ENCODE measurements around the gene TGFA. TPM values are rescaled to one million over a fixed set of nuclear protein-coding genes. Genes with fewer than 3 reads are reported as not detected.

Gene TGFA
- total RNA-seq, 2 donors from 2014 or later = 13.5 to 18.5 TPM

DNA sequence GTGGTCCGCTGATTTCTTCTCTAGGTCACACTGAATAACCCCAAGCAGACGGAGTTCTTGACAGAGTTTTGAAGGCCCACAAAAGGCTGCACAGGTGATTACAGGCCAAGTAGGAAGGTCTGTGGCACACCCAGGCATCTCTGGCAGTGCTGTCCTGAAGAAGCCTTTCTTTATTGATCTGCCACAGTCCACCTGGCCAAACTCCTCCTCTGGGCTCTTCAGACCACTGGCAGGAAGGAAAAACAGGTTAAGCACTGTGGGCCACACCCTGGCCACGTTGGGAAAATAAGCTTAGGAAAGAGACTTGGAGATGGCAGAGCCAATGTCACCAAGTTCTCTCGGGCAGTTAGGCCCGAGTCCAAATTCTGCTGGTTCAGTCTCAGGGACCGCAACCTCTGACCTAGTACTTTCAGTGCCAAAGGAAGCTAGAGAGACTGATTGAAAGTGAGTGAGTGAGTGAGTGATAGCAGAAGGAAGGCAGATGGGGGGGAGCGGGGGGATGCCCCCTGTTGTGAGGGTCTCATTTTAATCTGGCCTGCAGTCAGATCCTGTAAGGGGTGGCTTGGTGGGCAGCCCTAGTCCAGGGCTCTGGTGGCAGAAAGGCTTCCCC lies 102.9 kb downstream of the TGFA start:
- Histone ChIP-seq H3K36me3 (replicated peaks in 1 of 2; ENCODE audit: insufficient read depth in 1 of 2, low read depth in 2 of 2) (peaks cover 0 to 5% of the 10 kb centered on the region in 2 donors), H3K9me3 (no peaks in the 10 kb centered on the region), H3K27me3 (no peaks in the 10 kb centered on the region), H3K27ac (no peak overlapping the region), H3K4me3 (no peak overlapping the region), H3K4me1 (no peaks in the 10 kb centered on the region)
- intact Hi-C loops (cut with DNase I) = no loop called here
- TF ChIP-seq POLR2A (IDR thresholded peaks at IDR 0.05) (no peak), CTCF (IDR thresholded peaks at IDR 0.05) (no peak)
- ATAC-seq (no peak), DNase-seq (no peak)
- 72 to 78% methylated on average over 7 of the region's 7 CpGs for WGBS, 2 donors

DNA sequence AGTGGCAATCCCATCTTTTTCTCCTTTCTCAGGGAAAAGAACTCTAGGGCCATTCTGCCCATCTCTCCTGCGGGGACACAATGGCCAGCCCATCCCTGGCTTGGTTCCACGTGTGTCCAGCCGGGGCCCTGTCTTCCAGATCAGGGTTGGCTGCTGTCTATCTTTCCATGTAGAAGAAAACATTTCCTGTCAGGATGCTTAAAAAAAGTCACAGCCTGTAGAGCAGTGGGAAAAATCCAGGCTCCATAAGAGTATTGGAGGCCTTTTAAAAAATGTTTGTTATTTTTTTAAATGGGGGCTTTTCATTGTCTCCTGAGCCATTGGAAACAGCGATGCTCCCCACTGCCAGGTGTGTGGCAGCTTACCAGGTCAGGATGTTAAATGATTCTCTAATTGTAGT lies 105.6 kb downstream of the TGFA start:
- Histone ChIP-seq H3K9me3 (no peaks in the 10 kb centered on the region), H3K4me1 (no peaks in the 10 kb centered on the region), H3K27ac (no peak overlapping the region), H3K27me3 (no peaks in the 10 kb centered on the region), H3K36me3 (replicated peaks in 1 of 2; ENCODE audit: insufficient read depth in 1 of 2, low read depth in 2 of 2) (peaks cover 0 to 5% of the 10 kb centered on the region in 2 donors), H3K4me3 (no peak overlapping the region)
- DNase-seq (no peak), ATAC-seq (no peak)
- intact Hi-C loops (cut with DNase I) = no loop called here
- WGBS, 2 donors = 72 to 76% methylated on average over 4 of the region's 4 CpGs
- TF ChIP-seq POLR2A (IDR thresholded peaks at IDR 0.05) = no peak
- no peak for TF ChIP-seq CTCF (IDR thresholded peaks at IDR 0.05)

DNA sequence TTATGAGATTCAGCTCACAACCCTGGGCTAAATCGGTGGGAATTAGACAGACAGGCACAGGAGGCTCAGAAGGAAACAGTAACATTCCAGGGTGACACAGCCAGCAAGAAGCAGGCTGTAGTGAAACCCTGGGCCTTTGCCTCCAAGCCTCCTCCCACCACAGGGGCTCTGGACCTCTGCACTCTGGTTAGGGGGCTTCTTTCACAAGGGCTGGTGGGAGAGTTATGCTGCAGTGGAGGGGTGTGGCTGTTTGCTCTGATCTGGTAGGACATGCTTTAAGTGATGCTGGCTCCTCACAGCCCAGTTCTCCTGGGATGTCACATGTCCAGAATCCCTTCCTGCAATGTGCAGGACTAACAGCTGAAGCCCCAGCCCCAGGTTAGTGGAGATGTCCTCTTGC lies 109.9 kb downstream of the TGFA start:
- intact Hi-C loops (cut with DNase I) = no loop called here
- no peak for ATAC-seq
- no peaks in the 10 kb centered on the region for H3K36me3 ChIP-seq (replicated peaks in 1 of 2; ENCODE audit: insufficient read depth in 1 of 2, low read depth in 2 of 2)

GRCh38 chr2:70443078-70443465 lies 110.6 kb downstream of the TGFA start:
- intact Hi-C loops (cut with DNase I) = no loop called here
- H3K4me3 ChIP-seq = no peak overlapping the region
- no peaks in the 10 kb centered on the region for H3K27me3 ChIP-seq
- TF ChIP-seq POLR2A (IDR thresholded peaks at IDR 0.05) = no peak
- no peak for TF ChIP-seq CTCF (IDR thresholded peaks at IDR 0.05)
- no peaks in the 10 kb centered on the region for H3K9me3 ChIP-seq
- ATAC-seq = no peak
- H3K4me1 ChIP-seq = no peaks in the 10 kb centered on the region
- no peaks in the 10 kb centered on the region for H3K36me3 ChIP-seq (replicated peaks in 1 of 2; ENCODE audit: insufficient read depth in 1 of 2, low read depth in 2 of 2)
- DNase-seq = no peak
- 60 to 100% methylated on average over 1 to 2 of the region's 2 CpGs for WGBS, 2 donors
- H3K27ac ChIP-seq = no peak overlapping the region

More for the DNA sequence above, 109.9 kb downstream of the TGFA start:
- Histone ChIP-seq H3K4me3 (no peak overlapping the region), H3K4me1 (no peaks in the 10 kb centered on the region), H3K9me3 (no peaks in the 10 kb centered on the region), H3K27me3 (no peaks in the 10 kb centered on the region), H3K27ac (no peak overlapping the region)
- 44 to 58% methylated on average over 1 of the region's 1 CpG for WGBS, 2 donors
- TF ChIP-seq POLR2A (IDR thresholded peaks at IDR 0.05) = no peak
- TF ChIP-seq CTCF (IDR thresholded peaks at IDR 0.05) = no peak
- DNase-seq = no peak

Measured in body of pancreas (tissue), 4 donors.